GM18505 (cell line): ENCODE measurements around the gene ZNF423.

Source experiments
- ATAC-seq: cut with Tn5 transposase; IDR thresholded peaks from one replicate; pipeline ENCODE4 v1.9.1; 2021; ENCODE audit not compliant: unreplicated experiment
- POLR2A ChIP-seq: IDR thresholded peaks from 4 replicates; pipeline ENCODE4 v1.6.1; 2011; ENCODE audit warnings: borderline replicate concordance; ENCODE audit not compliant: insufficient read depth, insufficient read length; ENCODE audit errors: extremely low read depth

ZNF423 gene

DNA sequence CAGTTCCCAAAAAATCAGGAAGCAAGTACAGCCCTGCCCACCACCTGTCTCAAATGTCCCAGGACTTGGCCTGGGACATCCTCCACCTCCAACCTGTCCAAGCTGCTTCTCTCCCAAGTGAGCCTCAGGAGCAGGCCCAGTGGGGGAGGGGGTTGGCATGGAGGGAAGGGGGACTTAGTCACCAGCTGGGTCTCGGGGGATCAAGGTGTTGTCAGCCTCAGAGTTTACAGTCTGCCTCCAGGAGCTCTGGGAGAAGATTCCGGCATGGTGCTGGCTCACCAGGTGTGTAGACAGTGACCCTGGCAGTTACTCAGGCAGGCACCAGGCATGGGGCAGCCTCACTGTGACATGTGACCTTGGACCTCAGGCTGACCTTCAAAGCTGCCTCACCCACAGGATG is 19.7 kb downstream of the ZNF423 start:
- TF ChIP-seq POLR2A: no peak
- ATAC-seq: no peak

- no peak for TF ChIP-seq POLR2A
- no peak for ATAC-seq
Measured at GRCh38 chr16:49835161-49835777, 20.6 kb downstream of the ZNF423 start.

- ATAC-seq: no peak
- no peak for TF ChIP-seq POLR2A
Measured at GRCh38 chr16:49834531-49835151, 21.3 kb downstream of the ZNF423 start.

DNA sequence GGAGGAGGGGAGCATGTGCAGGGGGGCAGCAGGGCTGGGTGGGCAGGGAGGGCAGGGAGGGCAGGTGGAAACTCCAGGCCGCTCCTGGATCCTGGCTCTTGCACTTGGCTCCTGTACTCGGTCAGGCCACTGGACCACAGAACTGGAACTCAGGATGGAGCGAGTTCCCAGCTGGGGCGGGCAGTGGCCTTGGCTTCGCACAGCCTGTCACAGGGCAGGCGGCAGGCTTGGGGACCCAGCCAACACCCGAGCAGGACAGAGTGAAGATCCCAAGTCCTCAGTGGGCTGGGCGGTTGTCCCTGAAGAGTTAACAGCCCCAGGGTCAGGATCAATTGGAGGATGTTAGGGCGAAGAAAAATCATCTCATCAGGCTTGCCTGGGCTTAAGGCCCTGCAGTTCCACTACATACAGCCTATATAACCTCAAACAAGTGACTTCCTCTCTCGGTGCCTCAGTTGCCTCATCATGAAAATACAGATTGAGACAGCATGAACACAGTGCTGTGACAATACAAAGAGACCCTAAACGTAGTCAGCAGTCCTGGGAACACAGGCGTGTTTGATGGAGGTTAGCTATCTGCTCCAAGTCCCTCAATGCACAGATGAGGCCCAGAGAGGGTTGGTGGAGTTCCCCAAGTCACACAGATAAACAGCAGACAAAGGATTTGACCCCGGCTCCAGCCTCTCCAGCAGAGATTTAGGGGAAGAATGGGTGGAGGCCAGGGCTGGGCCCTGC is 21.9 kb downstream of the ZNF423 start:
- no peak for TF ChIP-seq POLR2A
- ATAC-seq: no peak

- ATAC-seq: no peak
- TF ChIP-seq POLR2A: no peak
Measured at GRCh38 chr16:49833085-49833484, 22.8 kb downstream of the ZNF423 start.

DNA sequence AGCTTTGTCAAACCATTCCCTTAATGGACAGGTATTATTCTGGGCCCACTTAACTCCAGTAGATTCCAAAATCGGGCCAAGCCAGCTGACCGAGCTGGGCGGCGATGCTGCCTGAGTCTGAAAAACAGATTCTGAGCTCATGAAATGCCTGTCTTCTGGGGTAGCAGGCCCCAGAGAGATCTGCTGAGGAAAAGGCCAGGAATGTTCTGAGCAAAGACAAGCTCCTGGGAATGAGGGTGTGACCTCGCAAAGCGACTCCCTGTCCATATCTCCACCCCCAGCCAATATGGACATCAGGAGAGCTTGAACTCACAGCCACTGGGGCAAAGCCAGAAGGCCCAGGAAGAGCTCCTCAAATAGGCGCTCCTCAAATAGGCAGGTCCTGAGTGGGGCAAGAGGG is 23.7 kb downstream of the ZNF423 start:
- TF ChIP-seq POLR2A: no peak

GRCh38 chr16:49830873-49831272 is 25.0 kb downstream of the ZNF423 start:
- no peak for ATAC-seq
- no peak for TF ChIP-seq POLR2A

More for the DNA sequence above, 23.7 kb downstream of the ZNF423 start:
- no peak for ATAC-seq

- ATAC-seq: no peak
- no peak for TF ChIP-seq POLR2A
Measured at GRCh38 chr16:49828533-49829267, 27.2 kb downstream of the ZNF423 start.

DNA sequence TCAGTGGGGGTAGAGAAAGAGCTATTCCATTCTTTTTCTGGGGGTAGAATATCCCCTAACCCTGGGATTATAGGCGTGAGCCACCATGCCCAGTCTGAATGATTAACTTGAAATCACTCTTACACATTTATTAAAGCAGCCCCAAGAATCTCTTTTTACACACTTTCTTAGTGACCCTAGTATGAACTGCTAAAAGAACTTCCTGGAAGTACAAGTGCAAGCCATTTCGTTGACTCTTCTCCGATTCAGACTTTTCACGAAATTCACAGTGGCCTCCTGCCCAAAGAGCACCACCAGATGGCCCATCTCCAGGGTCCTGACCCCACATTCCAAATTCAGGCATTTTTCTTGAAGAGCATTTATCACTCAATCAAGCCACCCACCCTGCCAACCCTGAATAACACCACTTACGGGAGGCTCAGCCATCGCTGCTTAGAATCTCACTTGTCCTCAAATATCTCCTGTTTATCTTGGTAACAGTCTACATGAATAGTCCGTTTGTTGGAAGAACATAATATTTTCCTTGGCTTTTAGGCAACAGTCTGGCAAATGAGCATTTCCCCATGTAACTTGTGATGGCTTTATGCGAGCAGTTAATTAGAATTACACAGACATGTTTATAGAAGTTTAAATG is 28.0 kb downstream of the ZNF423 start:
- TF ChIP-seq POLR2A: no peak
- no peak for ATAC-seq

GRCh38 chr16:49826515-49826914 is 29.4 kb downstream of the ZNF423 start:
- TF ChIP-seq POLR2A: no peak
- no peak for ATAC-seq

- no peak for TF ChIP-seq POLR2A
Measured at GRCh38 chr16:49825041-49825440, 30.9 kb downstream of the ZNF423 start.

GRCh38 chr16:49824593-49824992 is 31.3 kb downstream of the ZNF423 start:
- no peak for TF ChIP-seq POLR2A
- no peak for ATAC-seq

More at GRCh38 chr16:49825041-49825440, 30.9 kb downstream of the ZNF423 start:
- ATAC-seq: no peak

GRCh38 chr16:49822649-49823370 is 33.1 kb downstream of the ZNF423 start:
- no peak for TF ChIP-seq POLR2A
- no peak for ATAC-seq

DNA sequence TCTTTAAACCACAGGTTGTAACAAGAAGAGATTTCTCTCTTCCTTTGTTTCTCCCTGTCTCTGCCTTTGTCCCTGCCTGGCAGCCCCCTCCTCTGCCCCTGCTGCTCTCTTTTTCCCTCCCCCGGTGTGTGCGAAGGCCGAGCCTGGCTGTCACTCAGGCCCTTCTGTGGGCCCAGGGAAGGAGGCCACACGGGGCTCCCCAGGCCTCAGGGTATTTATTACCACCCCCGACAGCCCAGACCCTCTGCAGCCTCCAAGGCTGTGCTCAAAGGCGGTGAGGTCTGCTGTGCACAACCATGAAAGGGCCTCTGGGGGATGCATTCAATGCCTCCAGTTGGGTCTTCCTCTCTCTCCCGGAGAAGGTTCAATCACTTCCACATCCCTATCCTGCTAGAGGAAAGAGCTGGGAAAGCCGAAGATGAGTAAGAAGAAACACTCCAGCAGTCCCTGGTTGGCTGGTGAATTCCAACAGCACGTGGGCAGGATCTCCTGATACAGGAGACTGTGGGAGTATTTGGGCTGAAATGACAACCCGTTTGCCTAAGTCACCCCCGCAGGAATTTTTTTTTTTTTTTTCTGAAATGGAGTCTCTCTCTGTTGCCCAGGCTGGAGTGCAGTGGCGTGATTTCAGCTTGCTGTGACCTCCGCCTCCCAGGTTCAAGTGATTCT is 34.2 kb downstream of the ZNF423 start:
- no peak for TF ChIP-seq POLR2A
- no peak for ATAC-seq
